HepG2 (cell line): ENCODE measurements around the gene JPH2. TPM values are rescaled to one million over a fixed set of nuclear protein-coding genes. Genes with fewer than 3 reads are reported as not detected.

Experiments used
- ATF4 ChIP-seq, 2 experiments: fragments of 450-650 bp in 1 of 2; sonication (generic) in 1 of 2; formaldehyde crosslinking; IDR thresholded peaks; 2 replicates each; pipeline versions ENCODE4 v1.5.0 to v1.8.0; 2020 to 2022; ENCODE audit warnings: mild to moderate bottlenecking in 1 of 2, missing genetic modification reagents in 1 of 2
- ATF7 ChIP-seq, 2 experiments: fragments of 450-650 bp in 1 of 2; sonication (generic) in 1 of 2; formaldehyde crosslinking in 1 of 2; IDR thresholded peaks; 2 replicates each; pipeline versions ENCODE4 v1.4.0 to v1.6.1; 2016 to 2020; ENCODE audit warnings: antibody characterized with exemption in 1 of 2, mild to moderate bottlenecking in 1 of 2, missing genetic modification reagents in 1 of 2
- DNMT3B ChIP-seq: conservative IDR thresholded peaks from 2 replicates; pipeline ENCODE4 v1.6.1; 2016; ENCODE audit warnings: missing biosample characterization, control low read depth
- ETV6 ChIP-seq: sonication (generic); formaldehyde crosslinking; conservative IDR thresholded peaks from 2 replicates; pipeline ENCODE4 v1.4.0; 2020; ENCODE audit warnings: missing genetic modification reagents
- HCFC1 ChIP-seq: fragments of 150-350 bp; IDR thresholded peaks from 2 replicates; pipeline ENCODE4 v1.6.1; 2014; ENCODE audit warnings: low read depth, low read length
- KLF11 ChIP-seq: IDR thresholded peaks from 2 replicates; pipeline ENCODE4 v1.6.1; 2016; ENCODE audit warnings: missing compliant biosample characterization
- MYNN ChIP-seq: sonication (generic); formaldehyde crosslinking; IDR thresholded peaks from 2 replicates; pipeline ENCODE4 v1.4.0; 2020; ENCODE audit warnings: mild to moderate bottlenecking, low read depth, missing genetic modification reagents
- NFE2L2 ChIP-seq: fragments of 150-350 bp; IDR thresholded peaks from 2 replicates; pipeline ENCODE4 v1.6.1; 2014; ENCODE audit warnings: low read length
- RFX5 ChIP-seq: IDR thresholded peaks from 2 replicates; pipeline ENCODE4 v1.6.1; 2011; ENCODE audit warnings: low read depth, low read length, improper control_type of control experiment
- RXRB ChIP-seq: IDR thresholded peaks from 2 replicates; pipeline ENCODE4 v1.6.1; 2016; ENCODE audit warnings: borderline replicate concordance, missing genetic modification reagents, missing compliant biosample characterization
- SIN3A ChIP-seq: IDR thresholded peaks from 2 replicates; pipeline ENCODE4 v1.6.1; 2011; ENCODE audit warnings: low read depth, mild to moderate bottlenecking, control low read depth, low read length, borderline replicate concordance
- SMARCE1 ChIP-seq: fragments of 450-650 bp; IDR thresholded peaks from 2 replicates; pipeline ENCODE4 v1.6.1; 2017; ENCODE audit warnings: borderline replicate concordance
- SRSF9 ChIP-seq: fragments of 200-400 bp; formaldehyde crosslinking; IDR thresholded peaks from 2 replicates; pipeline ENCODE4 v1.6.1; 2018; ENCODE audit warnings: borderline replicate concordance, mild to moderate bottlenecking, low read depth, low read length; ENCODE audit not compliant: insufficient read depth, poor library complexity, severe bottlenecking
- STAT6 ChIP-seq: sonication (generic); formaldehyde crosslinking; IDR thresholded peaks from 2 replicates; pipeline ENCODE4 v1.4.0; 2020; ENCODE audit warnings: missing genetic modification reagents, mild to moderate bottlenecking, borderline replicate concordance
- TAF1 ChIP-seq: sonication (generic); formaldehyde crosslinking; IDR thresholded peaks from 2 replicates; pipeline ENCODE4 v1.4.0; 2020; ENCODE audit warnings: missing genetic modification reagents
- TBP ChIP-seq: sonication (generic); formaldehyde crosslinking; IDR thresholded peaks from 2 replicates; pipeline ENCODE4 v1.5.0; 2020; ENCODE audit warnings: missing genetic modification reagents
- U2AF1 ChIP-seq: fragments of 200-400 bp; formaldehyde crosslinking; optimal IDR thresholded peaks from 2 replicates; pipeline ENCODE3; 2017; ENCODE audit warnings: mild to moderate bottlenecking, low read depth, low read length
- ZNF382 ChIP-seq: sonication (generic); formaldehyde crosslinking; IDR thresholded peaks from 2 replicates; pipeline ENCODE4 v1.5.0; 2020; ENCODE audit warnings: missing genetic modification reagents, mild to moderate bottlenecking, borderline replicate concordance
- ZNF547 ChIP-seq: sonication (generic); formaldehyde crosslinking; IDR thresholded peaks from 2 replicates; pipeline ENCODE4 v1.5.1; 2020; ENCODE audit warnings: mild to moderate bottlenecking, missing genetic modification reagents
- ZNF556 ChIP-seq: sonication (generic); formaldehyde crosslinking; IDR thresholded peaks from 2 replicates; pipeline ENCODE4 v1.4.0; 2020; ENCODE audit warnings: mild to moderate bottlenecking, missing genetic modification reagents, borderline replicate concordance
- ZNF563 ChIP-seq: sonication (generic); formaldehyde crosslinking; IDR thresholded peaks from 2 replicates; pipeline ENCODE4 v1.8.0; 2022; ENCODE audit warnings: mild to moderate bottlenecking, moderate library complexity, missing genetic modification reagents
- ZNF773 ChIP-seq: sonication (generic); formaldehyde crosslinking; IDR thresholded peaks from 2 replicates; pipeline ENCODE4 v1.4.0; 2020; ENCODE audit warnings: missing genetic modification reagents, borderline replicate concordance
- ZNF782 ChIP-seq: sonication (generic); formaldehyde crosslinking; IDR thresholded peaks from 2 replicates; pipeline ENCODE4 v1.4.0; 2020; ENCODE audit warnings: missing genetic modification reagents, mild to moderate bottlenecking, borderline replicate concordance
- ZNF879 ChIP-seq: sonication (generic); formaldehyde crosslinking; IDR thresholded peaks from 2 replicates; pipeline ENCODE4 v1.8.1; 2023; ENCODE audit warnings: missing genetic modification reagents
- polyA plus RNA-seq, 8 experiments: library from polyadenylated mRNA; depleted of rRNA in 3 of 8; stranded (reverse) in 7 of 8; unstranded in 1 of 8; fragments of >200 nt; fragmentation: Illumina TruSeq in 4 of 8; extraction: Trizol in 4 of 8; gene quantifications; 2 replicates each; pipeline versions ENCODE4 v1.2.1 to v1.2.3, GENCODE V29; 2011 to 2016; ENCODE audit warnings: low read depth in 4 of 8, missing spikeins in 1 of 8, mixed read lengths in 1 of 8; ENCODE audit not compliant: insufficient read depth in 1 of 8
- total RNA-seq, 5 experiments: library from RNA; depleted of rRNA; stranded (reverse); fragments of >200 nt; fragmentation: Illumina TruSeq; extraction: Trizol; gene quantifications; 2 replicates each; pipeline ENCODE4 v1.2.3, GENCODE V29; 2016; ENCODE audit warnings: low read depth in 1 of 5
- TF ChIP-seq, protein P1 (sequence below): sonication (generic); formaldehyde crosslinking; IDR thresholded peaks from 2 replicates; pipeline ENCODE4 v1.4.0; 2020; ENCODE audit warnings: missing genetic modification reagents
- TF ChIP-seq, protein P2 (sequence below): IDR thresholded peaks from 2 replicates; pipeline ENCODE4 v1.6.1; 2016

The JPH2 gene
- total and polyA plus RNA-seq, 2 of the 13 experiments (the other 11 are each of a cell fraction or from before 2014, with no cell fraction given) = 0.42 TPM; not detected in 1

- TF ChIP-seq ZNF879 (CRISPR knock-in tag) = no peak
- no peak for TF ChIP-seq ZNF382 (CRISPR knock-in tag)
- no peak for TF ChIP-seq ZNF782 (CRISPR knock-in tag)
- no peak for TF ChIP-seq ZNF773 (CRISPR knock-in tag)
- no peak for TF ChIP-seq SRSF9
- TF ChIP-seq, protein P1, sequence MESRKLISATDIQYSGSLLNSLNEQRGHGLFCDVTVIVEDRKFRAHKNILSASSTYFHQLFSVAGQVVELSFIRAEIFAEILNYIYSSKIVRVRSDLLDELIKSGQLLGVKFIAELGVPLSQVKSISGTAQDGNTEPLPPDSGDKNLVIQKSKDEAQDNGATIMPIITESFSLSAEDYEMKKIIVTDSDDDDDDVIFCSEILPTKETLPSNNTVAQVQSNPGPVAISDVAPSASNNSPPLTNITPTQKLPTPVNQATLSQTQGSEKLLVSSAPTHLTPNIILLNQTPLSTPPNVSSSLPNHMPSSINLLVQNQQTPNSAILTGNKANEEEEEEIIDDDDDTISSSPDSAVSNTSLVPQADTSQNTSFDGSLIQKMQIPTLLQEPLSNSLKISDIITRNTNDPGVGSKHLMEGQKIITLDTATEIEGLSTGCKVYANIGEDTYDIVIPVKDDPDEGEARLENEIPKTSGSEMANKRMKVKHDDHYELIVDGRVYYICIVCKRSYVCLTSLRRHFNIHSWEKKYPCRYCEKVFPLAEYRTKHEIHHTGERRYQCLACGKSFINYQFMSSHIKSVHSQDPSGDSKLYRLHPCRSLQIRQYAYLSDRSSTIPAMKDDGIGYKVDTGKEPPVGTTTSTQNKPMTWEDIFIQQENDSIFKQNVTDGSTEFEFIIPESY = no peak
- TF ChIP-seq ZNF556 (CRISPR knock-in tag) = no peak
- TF ChIP-seq, protein P2, sequence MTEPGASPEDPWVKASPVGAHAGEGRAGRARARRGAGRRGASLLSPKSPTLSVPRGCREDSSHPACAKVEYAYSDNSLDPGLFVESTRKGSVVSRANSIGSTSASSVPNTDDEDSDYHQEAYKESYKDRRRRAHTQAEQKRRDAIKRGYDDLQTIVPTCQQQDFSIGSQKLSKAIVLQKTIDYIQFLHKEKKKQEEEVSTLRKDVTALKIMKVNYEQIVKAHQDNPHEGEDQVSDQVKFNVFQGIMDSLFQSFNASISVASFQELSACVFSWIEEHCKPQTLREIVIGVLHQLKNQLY (CRISPR knock-in tag) = no peak
- no peak for TF ChIP-seq RXRB
- TF ChIP-seq ZNF547 (CRISPR knock-in tag) = no peak
- TF ChIP-seq U2AF1 = no peak
- no peak for TF ChIP-seq MYNN
- no peak for TF ChIP-seq DNMT3B (CRISPR knock-in tag)
- no peak for TF ChIP-seq STAT6 (CRISPR knock-in tag)
- no peak for TF ChIP-seq HCFC1
- no peak for TF ChIP-seq ATF7 (IDR thresholded peaks at IDR 0.05)
- TF ChIP-seq ATF7 (CRISPR knock-in tag; IDR thresholded peaks at IDR 0.05) = no peak
- no peak for TF ChIP-seq ETV6
- TF ChIP-seq ATF4 (CRISPR knock-in tag; IDR thresholded peaks at IDR 0.05) = no peak
- TF ChIP-seq SIN3A = no peak
- TF ChIP-seq ZNF563 = no peak
- no peak for TF ChIP-seq TBP
- TF ChIP-seq TAF1 (CRISPR knock-in tag) = no peak
- TF ChIP-seq KLF11 (CRISPR knock-in tag) = no peak
- TF ChIP-seq SMARCE1 = no peak
- TF ChIP-seq RFX5 = no peak
- TF ChIP-seq NFE2L2 = peak; percentile 70
Measured at GRCh38 chr20:44097521-44098255, 89.3 kb downstream of the JPH2 start (continued).
